WTC11 (cell line): ENCODE measurements around the gene ZBTB8A.

Experiments
- ELF4 ChIP-seq: sonication (generic); formaldehyde crosslinking; IDR thresholded peaks from 2 replicates; pipeline ENCODE4 v1.8.1; 2022; ENCODE audit warnings: low read depth, mild to moderate bottlenecking, moderate library complexity, missing genetic modification reagents
- ETV6 ChIP-seq: sonication (generic); formaldehyde crosslinking; IDR thresholded peaks from 2 replicates; pipeline ENCODE4 v1.8.1; 2022; ENCODE audit warnings: mild to moderate bottlenecking, missing genetic modification reagents
- HMGA2 ChIP-seq: fragments of 250-450 bp; sonication (Bioruptor Pico); IDR thresholded peaks from 2 replicates; pipeline ENCODE4 v1.4.0; 2021; ENCODE audit warnings: mild to moderate bottlenecking, moderate library complexity
- SP1 ChIP-seq: sonication (generic); formaldehyde crosslinking; conservative IDR thresholded peaks from 2 replicates; pipeline ENCODE4 v1.8.1; 2022; ENCODE audit warnings: missing genetic modification reagents
- ZNF138 ChIP-seq: sonication (generic); formaldehyde crosslinking; conservative IDR thresholded peaks from 2 replicates; pipeline ENCODE4 v1.8.1; 2022; ENCODE audit warnings: mild to moderate bottlenecking, moderate library complexity, missing genetic modification reagents
- ZNF396 ChIP-seq: fragments of 250-450 bp; sonication (Bioruptor Pico); IDR thresholded peaks from 2 replicates; pipeline ENCODE4 v1.8.0; 2021; ENCODE audit warnings: mild to moderate bottlenecking, moderate library complexity, borderline replicate concordance
- TF ChIP-seq, protein P1 (sequence below): sonication (generic); formaldehyde crosslinking; IDR thresholded peaks from 2 replicates; pipeline ENCODE4 v1.8.1; 2023; ENCODE audit warnings: mild to moderate bottlenecking, missing genetic modification reagents, borderline replicate concordance
- TF ChIP-seq, protein P2 (sequence below): fragments of 200-600 bp; IDR thresholded peaks from 2 replicates; pipeline ENCODE4 v1.8.0; 2022; ENCODE audit warnings: antibody characterized with exemption
- TF ChIP-seq, protein P3 (sequence below): sonication (generic); formaldehyde crosslinking; IDR thresholded peaks from 2 replicates; pipeline ENCODE4 v1.8.0; 2022; ENCODE audit warnings: mild to moderate bottlenecking, missing genetic modification reagents
- TF ChIP-seq, protein P4 (sequence below): sonication (generic); formaldehyde crosslinking; IDR thresholded peaks from 2 replicates; pipeline ENCODE4 v1.8.1; 2022; ENCODE audit warnings: low read depth, mild to moderate bottlenecking, moderate library complexity, missing genetic modification reagents, borderline replicate concordance

DNA sequence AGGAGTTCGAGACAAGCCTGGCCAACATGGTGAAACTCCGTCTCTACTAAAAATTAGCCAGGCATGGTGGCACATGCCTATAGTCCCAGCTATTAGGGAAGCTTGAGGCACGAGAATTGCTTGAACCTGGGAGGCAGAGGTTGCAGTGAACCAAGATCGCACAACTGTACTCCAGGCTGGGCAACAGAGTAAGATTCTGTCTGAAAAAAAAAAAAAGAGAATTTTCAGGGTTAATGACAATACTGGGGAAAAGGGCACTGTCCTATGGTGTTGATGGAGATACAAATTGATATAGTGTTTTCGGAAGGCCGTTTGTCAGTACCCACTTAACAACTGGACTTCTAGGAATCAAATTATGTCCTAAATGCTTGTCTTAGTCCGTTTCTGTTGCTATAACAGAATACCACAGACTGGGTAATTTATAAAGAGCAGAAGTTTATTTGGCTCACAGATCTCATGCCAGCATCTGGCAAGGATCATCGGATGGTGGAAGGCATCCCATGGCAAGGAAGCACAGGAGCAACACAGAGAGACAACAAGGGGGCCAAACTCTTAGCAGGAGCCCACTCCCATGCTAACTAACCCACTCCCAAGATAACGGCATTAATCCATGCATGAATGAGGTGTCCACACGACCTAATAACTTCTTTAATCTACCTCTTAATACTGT, 41.3 kb downstream of the ZBTB8A start:
- TF ChIP-seq, protein P1, sequence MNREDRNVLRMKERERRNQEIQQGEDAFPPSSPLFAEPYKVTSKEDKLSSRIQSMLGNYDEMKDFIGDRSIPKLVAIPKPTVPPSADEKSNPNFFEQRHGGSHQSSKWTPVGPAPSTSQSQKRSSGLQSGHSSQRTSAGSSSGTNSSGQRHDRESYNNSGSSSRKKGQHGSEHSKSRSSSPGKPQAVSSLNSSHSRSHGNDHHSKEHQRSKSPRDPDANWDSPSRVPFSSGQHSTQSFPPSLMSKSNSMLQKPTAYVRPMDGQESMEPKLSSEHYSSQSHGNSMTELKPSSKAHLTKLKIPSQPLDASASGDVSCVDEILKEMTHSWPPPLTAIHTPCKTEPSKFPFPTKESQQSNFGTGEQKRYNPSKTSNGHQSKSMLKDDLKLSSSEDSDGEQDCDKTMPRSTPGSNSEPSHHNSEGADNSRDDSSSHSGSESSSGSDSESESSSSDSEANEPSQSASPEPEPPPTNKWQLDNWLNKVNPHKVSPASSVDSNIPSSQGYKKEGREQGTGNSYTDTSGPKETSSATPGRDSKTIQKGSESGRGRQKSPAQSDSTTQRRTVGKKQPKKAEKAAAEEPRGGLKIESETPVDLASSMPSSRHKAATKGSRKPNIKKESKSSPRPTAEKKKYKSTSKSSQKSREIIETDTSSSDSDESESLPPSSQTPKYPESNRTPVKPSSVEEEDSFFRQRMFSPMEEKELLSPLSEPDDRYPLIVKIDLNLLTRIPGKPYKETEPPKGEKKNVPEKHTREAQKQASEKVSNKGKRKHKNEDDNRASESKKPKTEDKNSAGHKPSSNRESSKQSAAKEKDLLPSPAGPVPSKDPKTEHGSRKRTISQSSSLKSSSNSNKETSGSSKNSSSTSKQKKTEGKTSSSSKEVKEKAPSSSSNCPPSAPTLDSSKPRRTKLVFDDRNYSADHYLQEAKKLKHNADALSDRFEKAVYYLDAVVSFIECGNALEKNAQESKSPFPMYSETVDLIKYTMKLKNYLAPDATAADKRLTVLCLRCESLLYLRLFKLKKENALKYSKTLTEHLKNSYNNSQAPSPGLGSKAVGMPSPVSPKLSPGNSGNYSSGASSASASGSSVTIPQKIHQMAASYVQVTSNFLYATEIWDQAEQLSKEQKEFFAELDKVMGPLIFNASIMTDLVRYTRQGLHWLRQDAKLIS (CRISPR knock-in tag), result no peak
- TF ChIP-seq ELF4 (no peak), ZNF138 (CRISPR knock-in tag) (no peak), SP1 (CRISPR knock-in tag) (no peak), ZNF396 (CRISPR knock-in tag) (no peak), HMGA2 (no peak), ETV6 (CRISPR knock-in tag) (no peak)
- TF ChIP-seq, protein P2, sequence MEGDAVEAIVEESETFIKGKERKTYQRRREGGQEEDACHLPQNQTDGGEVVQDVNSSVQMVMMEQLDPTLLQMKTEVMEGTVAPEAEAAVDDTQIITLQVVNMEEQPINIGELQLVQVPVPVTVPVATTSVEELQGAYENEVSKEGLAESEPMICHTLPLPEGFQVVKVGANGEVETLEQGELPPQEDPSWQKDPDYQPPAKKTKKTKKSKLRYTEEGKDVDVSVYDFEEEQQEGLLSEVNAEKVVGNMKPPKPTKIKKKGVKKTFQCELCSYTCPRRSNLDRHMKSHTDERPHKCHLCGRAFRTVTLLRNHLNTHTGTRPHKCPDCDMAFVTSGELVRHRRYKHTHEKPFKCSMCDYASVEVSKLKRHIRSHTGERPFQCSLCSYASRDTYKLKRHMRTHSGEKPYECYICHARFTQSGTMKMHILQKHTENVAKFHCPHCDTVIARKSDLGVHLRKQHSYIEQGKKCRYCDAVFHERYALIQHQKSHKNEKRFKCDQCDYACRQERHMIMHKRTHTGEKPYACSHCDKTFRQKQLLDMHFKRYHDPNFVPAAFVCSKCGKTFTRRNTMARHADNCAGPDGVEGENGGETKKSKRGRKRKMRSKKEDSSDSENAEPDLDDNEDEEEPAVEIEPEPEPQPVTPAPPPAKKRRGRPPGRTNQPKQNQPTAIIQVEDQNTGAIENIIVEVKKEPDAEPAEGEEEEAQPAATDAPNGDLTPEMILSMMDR, result no peak
- TF ChIP-seq, protein P3, sequence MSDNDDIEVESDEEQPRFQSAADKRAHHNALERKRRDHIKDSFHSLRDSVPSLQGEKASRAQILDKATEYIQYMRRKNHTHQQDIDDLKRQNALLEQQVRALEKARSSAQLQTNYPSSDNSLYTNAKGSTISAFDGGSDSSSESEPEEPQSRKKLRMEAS (CRISPR knock-in tag), result no peak
- TF ChIP-seq, protein P4, sequence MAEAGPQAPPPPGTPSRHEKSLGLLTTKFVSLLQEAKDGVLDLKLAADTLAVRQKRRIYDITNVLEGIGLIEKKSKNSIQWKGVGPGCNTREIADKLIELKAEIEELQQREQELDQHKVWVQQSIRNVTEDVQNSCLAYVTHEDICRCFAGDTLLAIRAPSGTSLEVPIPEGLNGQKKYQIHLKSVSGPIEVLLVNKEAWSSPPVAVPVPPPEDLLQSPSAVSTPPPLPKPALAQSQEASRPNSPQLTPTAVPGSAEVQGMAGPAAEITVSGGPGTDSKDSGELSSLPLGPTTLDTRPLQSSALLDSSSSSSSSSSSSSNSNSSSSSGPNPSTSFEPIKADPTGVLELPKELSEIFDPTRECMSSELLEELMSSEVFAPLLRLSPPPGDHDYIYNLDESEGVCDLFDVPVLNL, result no peak
